Measurements from ENCODE around the gene MDM2.

The MDM2 gene

GRCh38 chr12:68896881-68897540 lies 89.0 kb downstream of the MDM2 start:
- in situ Hi-C loops (cut with HindIII; ENCODE audit: low sequenced_read_pairs) = no loop called here

DNA sequence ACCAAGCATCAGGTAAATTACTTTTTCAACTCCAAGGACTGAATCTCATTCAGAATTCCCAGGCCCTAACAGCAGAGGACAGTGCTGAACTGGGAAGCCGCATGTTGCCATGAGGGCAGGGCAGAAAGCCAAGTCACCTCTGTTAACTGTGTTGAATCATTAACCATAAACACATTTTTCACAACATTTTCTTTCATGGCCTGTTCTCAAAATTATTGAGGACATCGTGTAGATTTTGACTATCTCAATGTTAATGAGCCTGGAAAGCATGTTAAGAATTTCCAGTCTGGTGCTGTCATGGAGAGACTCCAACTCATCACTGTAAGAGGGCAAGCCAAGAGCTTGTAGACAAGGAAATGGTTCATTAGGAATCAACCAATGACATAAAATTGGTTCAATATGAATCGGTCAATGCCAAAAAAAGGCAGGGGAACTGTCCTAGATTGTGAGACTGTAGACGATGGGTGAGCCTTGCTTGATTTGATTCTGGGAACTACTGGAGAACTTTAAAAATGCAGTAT lies 91.3 kb downstream of the MDM2 start:
- in situ Hi-C loops (cut with HindIII; ENCODE audit: low sequenced_read_pairs) = no loop called here

DNA sequence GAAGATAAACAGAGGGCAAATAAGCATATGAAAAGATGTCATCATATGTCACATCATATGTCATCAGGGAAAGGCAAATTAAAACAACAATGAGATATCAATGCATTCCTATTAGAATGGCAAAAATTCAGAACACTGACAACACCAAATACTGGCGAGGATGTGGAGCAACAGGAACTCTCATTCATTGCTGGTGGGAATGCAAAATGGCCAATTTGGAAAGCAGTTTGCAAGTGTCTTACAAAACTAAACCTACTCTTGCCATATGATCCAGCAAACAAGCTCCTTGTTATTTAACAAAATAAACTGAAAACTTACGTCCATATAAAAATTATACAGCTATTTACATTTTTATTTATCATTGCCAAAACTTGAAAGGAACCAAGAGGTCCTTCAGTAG lies 92.3 kb downstream of the MDM2 start:
- in situ Hi-C loops (cut with HindIII; ENCODE audit: low sequenced_read_pairs) = no loop called here
